Embryonic facial prominence (tissue), 1 donor: ENCODE measurements around the gene UMAD1.

ENCODE experiments used
- DNase-seq: peaks from one replicate; pipeline ENCODE4 v3.0.0-alpha.2; 2016; ENCODE audit errors: extremely low spot score

UMAD1 gene

GRCh38 chr7:7688956-7689355 lies 48.4 kb downstream of the UMAD1 start:
- no peak for DNase-seq

GRCh38 chr7:7693881-7694280 lies 53.3 kb downstream of the UMAD1 start:
- no peak for DNase-seq

- DNase-seq: no peak
Measured at GRCh38 chr7:7694542-7694941, 54.0 kb downstream of the UMAD1 start.

GRCh38 chr7:7695111-7695817 lies 54.7 kb downstream of the UMAD1 start:
- no peak for DNase-seq

GRCh38 chr7:7696458-7697119 lies 56.0 kb downstream of the UMAD1 start:
- DNase-seq: no peak

GRCh38 chr7:7698930-7699329 lies 58.4 kb downstream of the UMAD1 start:
- no peak for DNase-seq

- no peak for DNase-seq
Measured at GRCh38 chr7:7699380-7699779, 58.8 kb downstream of the UMAD1 start.

- DNase-seq: no peak
Measured at GRCh38 chr7:7699970-7700369, 59.4 kb downstream of the UMAD1 start.

- no peak for DNase-seq
Measured at GRCh38 chr7:7701527-7701926, 61.0 kb downstream of the UMAD1 start.

GRCh38 chr7:7702826-7703225 lies 62.3 kb downstream of the UMAD1 start:
- DNase-seq: no peak

- no peak for DNase-seq
Measured at GRCh38 chr7:7703427-7703826, 62.9 kb downstream of the UMAD1 start.

- no peak for DNase-seq
Measured at GRCh38 chr7:7704867-7705266, 64.3 kb downstream of the UMAD1 start.

- no peak for DNase-seq
Measured at GRCh38 chr7:7705318-7705717, 64.8 kb downstream of the UMAD1 start.

GRCh38 chr7:7706101-7706511 lies 65.6 kb downstream of the UMAD1 start:
- DNase-seq: no peak

GRCh38 chr7:7706556-7707172 lies 66.1 kb downstream of the UMAD1 start:
- DNase-seq: no peak

GRCh38 chr7:7707246-7707645 lies 66.7 kb downstream of the UMAD1 start:
- no peak for DNase-seq

- no peak for DNase-seq
Measured at GRCh38 chr7:7707806-7708205, 67.3 kb downstream of the UMAD1 start.

GRCh38 chr7:7709291-7709690 lies 68.7 kb downstream of the UMAD1 start:
- no peak for DNase-seq

GRCh38 chr7:7710469-7710868 lies 69.9 kb downstream of the UMAD1 start:
- no peak for DNase-seq

- no peak for DNase-seq
Measured at GRCh38 chr7:7713730-7714129, 73.2 kb downstream of the UMAD1 start.

- DNase-seq: no peak
Measured at GRCh38 chr7:7718492-7718891, 77.9 kb downstream of the UMAD1 start, which contains the start of gene RPA3. TSS of gene RPA3 (minus strand) at chr7:7718607. CDS start at chr7:7640418, 78,189 bp downstream.

GRCh38 chr7:7719236-7719635 lies 78.7 kb downstream of the UMAD1 start:
- peak; percentile 34 for DNase-seq

GRCh38 chr7:7720193-7720592 lies 79.6 kb downstream of the UMAD1 start:
- DNase-seq: no peak
